Bone marrow (tissue), 2 donors: Measurements from ENCODE around the gene SLC16A11.

Experiments used
- DNase-seq, 2 donors: peaks; one replicate each; lab custom pipeline; 2025; lab: John Stamatoyannopoulos, UW

The SLC16A11 gene

GRCh38 chr17:7025245-7025644 is 18.6 kb downstream of the SLC16A11 start:
- DNase-seq = no peak

- no peak for DNase-seq
These were observed 19.5 kb downstream of the SLC16A11 start for GRCh38 chr17:7024402-7024785.

GRCh38 chr17:7023576-7024401 is 20.1 kb downstream of the SLC16A11 start:
- DNase-seq = peak in 1 of 2 donors; percentile 68

- DNase-seq = no peak
These were observed 20.9 kb downstream of the SLC16A11 start, which contains the start of gene BCL6B for GRCh38 chr17:7022781-7023571. BCL6B (plus strand) TSS chr17:7023050; CDS start chr17:7023672, 622 bp downstream.

GRCh38 chr17:7021993-7022778 is 21.7 kb downstream of the SLC16A11 start:
- peak; percentile 54 to 65 for DNase-seq

GRCh38 chr17:7020894-7021664 is 22.8 kb downstream of the SLC16A11 start:
- DNase-seq = no peak

- DNase-seq = no peak
These were observed 23.9 kb downstream of the SLC16A11 start for GRCh38 chr17:7019839-7020519.

- no peak for DNase-seq
These were observed 24.5 kb downstream of the SLC16A11 start for GRCh38 chr17:7019367-7019766.

- no peak for DNase-seq
These were observed 25.4 kb downstream of the SLC16A11 start for GRCh38 chr17:7018331-7018964.

GRCh38 chr17:7017827-7018200 is 26.1 kb downstream of the SLC16A11 start:
- DNase-seq = no peak

- no peak for DNase-seq
These were observed 26.7 kb downstream of the SLC16A11 start for GRCh38 chr17:7016886-7017826.

GRCh38 chr17:7016418-7016817 is 27.5 kb downstream of the SLC16A11 start:
- no peak for DNase-seq

- DNase-seq = peak; percentile 59 to 76
These were observed 28.6 kb downstream of the SLC16A11 start for GRCh38 chr17:7014995-7015958.

- DNase-seq = peak; percentile 91 to 98
These were observed 29.5 kb downstream of the SLC16A11 start for GRCh38 chr17:7014261-7014994.

- DNase-seq = no peak
These were observed 32.0 kb downstream of the SLC16A11 start for GRCh38 chr17:7011942-7012254.

- no peak for DNase-seq
These were observed 32.5 kb downstream of the SLC16A11 start for GRCh38 chr17:7011415-7011814.

GRCh38 chr17:7010523-7010922 is 33.4 kb downstream of the SLC16A11 start:
- no peak for DNase-seq

GRCh38 chr17:7007143-7007542 is 36.7 kb downstream of the SLC16A11 start:
- no peak for DNase-seq
